HG03039 (cell line): ENCODE measurements around the gene SYT17.

Experiments used
- ATAC-seq: cut with Tn5 transposase; IDR thresholded peaks from one replicate; pipeline ENCODE4 v1.9.1; 2021; ENCODE audit warnings: mild to moderate bottlenecking, moderate library complexity; ENCODE audit not compliant: unreplicated experiment

The SYT17 gene

DNA sequence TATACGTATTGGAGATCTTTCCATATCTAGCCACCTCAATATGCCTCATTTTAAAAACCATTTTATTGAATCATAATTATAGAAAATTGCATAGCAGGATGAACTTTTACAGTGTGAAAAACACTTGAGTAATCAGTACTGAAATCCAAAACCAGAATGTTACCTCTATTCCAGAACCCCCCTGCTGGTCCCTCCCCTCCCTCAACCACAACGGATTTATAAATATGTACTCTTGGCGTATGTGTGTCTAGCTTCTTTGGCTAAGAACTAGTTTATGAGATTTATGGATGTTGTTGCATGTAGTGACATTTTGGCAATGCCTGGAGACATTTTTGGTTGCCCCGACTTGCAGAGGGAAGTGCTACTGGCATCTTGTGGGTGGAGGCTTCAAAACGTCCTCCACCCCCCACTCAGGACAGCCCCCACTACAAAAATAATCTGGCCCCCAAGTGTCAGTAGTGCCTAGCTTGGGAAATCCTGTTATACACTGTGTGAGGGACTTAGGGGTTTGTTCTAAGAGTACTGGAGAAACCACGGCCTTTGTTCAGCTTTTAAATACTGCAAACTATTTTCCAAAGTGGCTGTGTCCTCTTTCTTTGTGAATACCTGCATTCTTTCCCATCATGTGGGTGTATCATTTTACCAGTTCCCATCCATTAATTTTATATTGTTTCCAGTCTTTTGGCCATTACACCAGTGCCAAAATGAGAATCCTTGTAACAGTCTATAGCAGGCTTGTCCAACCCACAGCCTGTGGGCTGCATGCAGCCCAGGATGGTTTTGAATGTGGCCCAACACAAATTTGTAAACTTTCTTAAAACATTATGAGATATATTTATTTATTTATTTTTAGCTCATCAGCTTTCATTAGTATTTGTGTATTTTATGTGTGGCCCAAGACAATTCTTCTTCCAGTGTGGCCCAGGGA, 30.6 kb upstream of the SYT17 start:
- ATAC-seq: no peak

DNA sequence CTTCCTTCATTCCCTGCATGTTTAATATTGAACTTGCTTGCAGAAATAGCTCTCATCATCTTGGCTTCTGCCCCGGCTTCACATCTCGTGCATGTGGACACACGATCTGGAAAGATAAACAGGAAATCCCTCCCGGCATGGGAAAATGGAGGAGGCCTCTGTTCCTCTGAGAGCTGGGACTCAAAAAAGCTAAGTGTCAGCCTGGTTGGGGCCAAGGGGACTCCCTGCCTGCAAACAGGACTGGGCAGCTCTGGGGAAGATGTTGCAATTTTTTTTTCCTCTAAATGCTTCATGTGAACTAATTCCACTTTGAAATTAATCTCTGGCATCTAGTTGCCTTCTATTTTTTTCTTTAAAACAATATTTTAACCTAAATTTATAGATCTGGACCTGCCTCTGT, 29.4 kb upstream of the SYT17 start:
- ATAC-seq: no peak

DNA sequence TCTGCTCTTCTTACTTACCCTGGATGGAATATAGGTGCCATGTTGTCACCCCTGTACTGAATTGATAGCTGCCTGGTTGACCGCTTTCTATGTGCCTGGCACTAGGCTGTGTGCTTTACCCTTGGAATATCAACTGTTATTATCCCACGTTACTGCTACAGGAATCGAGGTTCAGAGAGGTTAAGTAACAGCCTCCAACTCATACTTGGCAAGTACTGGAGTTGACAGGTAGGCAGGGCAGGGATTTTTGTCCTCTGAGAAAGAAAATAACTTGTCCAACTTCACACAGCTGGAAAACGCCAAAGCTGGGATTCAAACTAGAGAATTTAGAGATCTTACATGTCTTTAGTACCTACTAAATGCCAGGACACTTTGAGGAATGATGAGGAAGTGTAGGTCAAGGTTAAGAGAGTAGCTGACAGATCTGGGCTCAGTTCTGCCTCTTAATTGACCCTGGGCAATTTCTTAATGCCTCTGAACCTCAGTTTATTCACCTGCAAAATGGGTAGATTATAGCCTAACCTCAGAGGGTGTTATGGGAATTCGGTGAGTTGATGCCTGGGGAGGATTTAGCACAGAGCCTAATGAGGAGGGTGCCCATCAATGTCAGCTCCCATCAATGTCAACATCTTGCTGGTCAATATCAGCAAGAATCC, 28.5 kb upstream of the SYT17 start:
- ATAC-seq: no peak

DNA sequence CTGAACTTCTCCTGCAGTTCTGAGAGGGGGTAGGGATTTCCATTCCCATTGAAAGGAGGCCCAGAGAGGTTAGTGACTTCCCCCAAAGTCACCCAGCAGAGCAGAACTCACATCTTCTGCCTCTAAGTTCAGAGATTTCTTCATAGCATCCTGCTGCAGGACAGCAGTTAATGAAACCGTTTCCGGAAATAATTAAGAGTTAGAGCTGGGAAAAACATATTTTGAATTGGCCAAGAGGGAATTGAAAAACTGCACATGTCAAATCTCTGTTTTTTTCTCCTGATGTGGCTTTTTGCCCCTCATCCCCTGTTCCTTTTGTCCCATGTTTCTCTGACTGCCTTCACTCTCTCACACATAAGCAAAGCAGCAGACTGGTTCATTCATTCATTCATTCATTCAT, 27.6 kb upstream of the SYT17 start:
- no peak for ATAC-seq

DNA sequence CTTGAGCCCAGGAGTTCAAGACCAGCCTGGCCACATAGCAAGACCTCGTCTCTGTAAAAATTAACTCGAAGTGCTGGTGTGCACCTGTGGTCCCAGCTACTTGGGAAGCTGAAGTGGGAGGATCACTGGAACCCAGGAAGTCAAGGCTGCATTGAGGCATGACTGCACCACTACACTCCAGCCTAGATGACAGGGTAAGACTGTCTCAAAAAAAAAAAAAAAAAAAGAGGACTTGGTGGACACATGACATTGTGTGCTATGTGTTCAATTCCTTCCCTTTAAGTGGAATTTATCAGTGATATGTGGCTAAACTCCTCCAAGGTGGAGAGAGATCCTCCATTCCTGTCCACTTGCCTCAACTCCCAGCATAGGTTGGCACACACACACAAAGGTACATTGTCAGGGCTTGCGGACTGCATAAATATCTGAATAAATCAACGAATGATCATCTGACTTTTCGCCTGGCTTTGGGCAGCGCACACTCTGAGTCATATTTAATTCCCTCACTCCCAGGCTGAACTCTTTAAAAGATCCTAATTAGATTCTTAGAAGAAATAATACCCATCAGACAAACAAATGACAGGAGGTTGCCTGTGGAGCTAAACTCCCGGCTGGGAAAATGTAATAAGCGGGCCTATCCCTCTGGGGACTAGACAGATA, 25.0 kb upstream of the SYT17 start:
- ATAC-seq: no peak

DNA sequence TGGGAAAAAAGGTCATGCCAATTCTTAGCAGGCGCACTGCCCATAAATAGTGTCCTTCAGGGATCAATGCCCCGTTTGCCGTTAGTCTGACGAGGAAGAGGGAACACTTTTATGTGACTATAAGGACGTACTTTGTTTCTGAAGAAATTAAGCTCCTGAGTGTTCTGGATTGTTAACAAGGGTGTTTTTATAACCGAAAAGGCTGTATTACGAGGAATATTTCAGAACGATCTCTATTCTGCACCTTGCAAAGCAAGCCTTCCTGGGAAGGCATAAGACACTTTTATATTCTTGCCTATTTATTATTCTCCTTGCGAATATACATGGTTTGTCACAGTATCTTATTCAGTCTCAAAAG, 24.5 kb upstream of the SYT17 start:
- no peak for ATAC-seq

DNA sequence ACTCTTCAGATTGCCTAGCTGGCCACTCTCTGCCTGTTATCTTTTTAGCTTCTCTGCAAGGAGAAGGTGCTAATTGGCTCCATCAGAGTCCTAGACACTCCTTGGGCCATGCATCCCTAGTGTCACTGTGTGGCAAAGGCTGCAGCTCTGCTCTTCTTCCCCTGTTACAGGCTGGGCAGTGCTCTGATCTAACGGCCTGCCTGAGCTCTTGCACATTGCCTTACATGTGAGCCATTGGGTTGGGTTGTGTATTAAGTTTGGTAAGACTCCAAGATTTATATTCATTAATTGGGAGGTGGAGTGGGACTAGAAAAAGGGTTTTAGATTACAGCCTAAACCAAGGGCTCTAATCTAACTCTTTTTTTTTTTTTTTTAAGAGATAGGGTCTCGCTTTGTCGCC, 23.0 kb upstream of the SYT17 start:
- no peak for ATAC-seq

DNA sequence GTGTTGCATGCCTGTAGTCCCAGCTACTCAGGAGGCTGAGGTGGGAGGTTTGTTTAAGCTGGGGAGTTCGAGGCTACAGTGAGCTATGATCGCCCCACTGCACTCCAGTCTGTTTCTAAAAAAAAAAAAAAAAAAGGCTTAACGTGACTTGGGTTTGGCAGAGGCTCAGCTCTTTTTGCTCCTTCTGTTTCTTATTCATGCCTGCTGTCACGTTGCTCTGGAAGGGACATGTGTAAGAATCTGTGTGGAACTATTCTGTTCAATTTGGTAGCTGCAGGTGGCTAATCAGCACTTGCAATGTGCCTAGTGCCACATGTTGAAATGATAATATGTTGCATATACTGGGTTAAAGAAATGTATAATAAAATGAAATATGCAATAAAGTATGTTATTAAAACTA, 20.9 kb upstream of the SYT17 start:
- no peak for ATAC-seq

DNA sequence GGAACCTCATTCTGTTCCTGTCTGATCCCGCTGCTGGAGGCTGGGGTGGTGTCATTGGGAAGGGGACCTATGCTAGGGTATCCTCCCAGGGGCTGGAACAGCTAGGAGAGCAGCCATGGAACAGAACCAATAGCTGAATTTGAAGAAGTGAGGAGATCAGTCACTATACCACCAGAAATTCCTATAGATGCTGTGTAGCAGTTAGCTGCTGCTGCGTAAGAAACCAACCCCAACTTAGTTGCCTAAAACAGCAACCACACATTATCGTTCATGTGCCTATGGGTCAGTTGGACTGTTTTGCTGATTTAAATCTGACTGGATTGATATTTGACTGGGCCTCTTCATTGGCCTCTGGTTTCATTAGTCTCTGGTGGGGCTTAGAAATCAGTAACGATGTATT, 20.4 kb upstream of the SYT17 start:
- no peak for ATAC-seq

DNA sequence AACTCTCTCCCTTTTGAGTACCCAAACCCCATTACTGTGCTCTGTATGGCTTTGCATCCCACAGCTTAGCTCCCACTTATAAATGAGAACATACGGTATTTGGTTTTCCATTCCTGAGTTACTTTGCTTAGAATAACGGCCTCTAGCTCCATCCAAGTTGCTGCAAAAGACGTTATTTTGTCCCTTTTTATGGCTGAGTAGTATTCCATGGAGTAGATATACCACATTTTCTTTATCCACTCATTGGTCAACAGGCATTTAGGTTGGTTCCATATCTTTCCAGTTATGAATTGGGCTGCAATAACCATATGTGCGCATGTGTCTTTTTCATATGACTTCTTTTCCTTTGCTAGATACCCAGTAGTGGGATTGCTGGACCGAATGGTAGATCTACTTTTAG, 19.9 kb upstream of the SYT17 start:
- no peak for ATAC-seq

DNA sequence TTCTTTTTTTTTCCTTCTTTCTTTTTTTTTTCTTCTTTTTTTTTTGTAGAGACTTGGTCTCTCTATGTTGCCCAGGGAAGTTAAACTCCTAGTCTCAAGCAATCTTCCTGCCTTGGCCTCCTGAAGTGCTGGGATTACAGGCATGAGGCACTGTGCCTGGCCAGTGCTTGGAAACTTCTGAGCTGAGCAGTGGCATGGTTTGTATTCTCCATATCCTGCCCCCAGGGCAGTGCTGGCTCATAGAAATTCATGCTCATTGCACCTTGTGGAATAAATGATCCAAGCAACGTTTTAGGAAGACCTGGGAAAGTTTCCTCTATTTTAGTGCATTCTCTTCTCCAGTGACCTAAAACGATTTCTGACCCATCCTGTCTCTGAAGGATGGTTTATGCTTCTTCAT, 16.7 kb upstream of the SYT17 start:
- ATAC-seq: no peak

DNA sequence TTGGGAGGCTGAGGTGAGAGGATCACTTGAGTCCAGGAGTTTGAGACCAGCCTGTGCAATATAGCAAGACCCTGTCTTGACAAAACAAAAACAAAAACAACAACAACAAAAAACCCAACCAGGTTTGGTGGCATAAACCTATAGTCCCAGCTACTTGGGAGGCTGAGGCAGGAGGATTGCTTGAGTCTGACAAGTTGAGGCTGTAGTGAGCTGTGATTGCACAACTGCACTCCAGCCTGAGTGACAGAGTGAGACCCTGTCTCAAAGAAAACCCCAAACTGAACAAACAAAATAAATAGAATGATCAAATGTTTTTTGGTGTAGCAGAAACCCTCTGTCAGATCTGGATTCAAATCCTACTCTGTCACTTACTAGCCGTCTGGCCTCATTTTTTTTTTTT, 16.0 kb upstream of the SYT17 start:
- ATAC-seq: no peak

DNA sequence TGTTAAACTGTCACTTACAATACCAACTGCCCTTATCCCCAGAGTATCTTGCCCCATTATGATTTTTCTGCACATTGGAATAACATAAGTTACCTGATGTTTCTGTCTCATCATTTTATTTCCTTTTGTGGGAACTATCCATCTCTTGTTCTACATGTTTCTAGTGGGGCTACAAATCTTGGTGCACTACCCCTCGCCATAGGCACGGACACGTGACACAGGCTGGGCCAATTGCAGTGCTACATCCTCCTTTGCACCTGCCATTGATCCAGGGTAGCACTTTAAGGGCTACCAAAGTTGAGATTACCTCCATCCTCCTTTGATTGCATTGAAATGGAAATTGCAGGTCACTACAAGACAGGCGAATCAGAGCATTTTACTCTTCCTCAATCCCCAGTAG, 14.2 kb upstream of the SYT17 start:
- no peak for ATAC-seq

DNA sequence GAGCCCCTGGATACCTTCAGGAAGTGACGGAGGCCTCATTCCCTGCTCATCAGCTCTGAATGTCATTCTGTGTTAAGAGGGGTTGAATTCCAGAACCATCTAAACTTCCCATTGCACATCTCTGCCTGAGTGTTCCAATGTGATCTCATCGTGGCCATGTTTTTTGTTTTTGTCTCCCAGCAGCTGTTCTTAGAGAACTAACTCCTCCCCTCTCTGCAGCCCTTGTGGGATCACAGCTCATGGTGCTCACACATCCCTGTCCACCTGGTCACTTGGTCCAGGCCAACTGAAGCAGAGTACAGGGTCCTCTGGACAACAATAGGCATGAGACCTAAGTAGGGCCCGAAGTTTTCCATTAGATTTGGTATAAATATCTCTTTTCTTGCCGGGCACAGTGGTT, 6.0 kb upstream of the SYT17 start:
- ATAC-seq: no peak

DNA sequence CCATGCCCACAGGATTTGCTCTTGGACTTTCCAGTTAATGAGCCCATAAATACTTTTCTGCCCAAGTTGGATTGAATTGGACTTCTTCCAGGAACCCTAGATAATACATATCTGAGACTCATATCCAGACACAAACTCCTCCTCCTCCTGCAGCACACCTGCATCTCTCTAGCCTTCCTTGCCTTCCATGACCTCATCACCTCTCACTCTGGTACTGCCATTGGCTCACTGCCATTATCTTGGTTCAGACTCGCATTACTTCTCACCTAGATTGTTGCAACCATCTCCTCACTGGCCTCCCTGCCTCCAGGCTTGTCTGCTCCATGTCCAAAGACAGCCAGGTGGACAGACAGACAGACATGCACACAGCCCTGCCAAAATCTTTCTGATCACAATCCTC, 4.8 kb upstream of the SYT17 start:
- ATAC-seq: no peak

DNA sequence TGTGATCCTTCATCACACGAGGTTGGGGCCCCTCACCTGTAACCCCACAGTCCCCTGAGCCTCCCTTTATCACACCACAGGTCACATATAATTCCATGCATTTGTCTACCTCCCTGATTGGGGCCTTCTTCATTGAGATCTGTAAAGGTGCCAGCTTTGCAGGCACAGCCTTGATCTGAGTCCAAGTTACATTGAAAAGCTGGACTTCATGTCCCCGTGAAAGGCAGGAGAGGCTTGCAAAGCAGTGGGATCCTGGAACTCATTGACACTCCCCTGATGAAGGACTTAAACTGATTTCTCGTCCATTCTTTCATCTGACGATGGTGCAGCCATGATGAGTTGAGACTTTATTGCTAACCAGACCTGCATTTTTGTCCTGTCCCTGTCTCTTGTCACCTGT, 3.8 kb upstream of the SYT17 start:
- ATAC-seq: no peak

DNA sequence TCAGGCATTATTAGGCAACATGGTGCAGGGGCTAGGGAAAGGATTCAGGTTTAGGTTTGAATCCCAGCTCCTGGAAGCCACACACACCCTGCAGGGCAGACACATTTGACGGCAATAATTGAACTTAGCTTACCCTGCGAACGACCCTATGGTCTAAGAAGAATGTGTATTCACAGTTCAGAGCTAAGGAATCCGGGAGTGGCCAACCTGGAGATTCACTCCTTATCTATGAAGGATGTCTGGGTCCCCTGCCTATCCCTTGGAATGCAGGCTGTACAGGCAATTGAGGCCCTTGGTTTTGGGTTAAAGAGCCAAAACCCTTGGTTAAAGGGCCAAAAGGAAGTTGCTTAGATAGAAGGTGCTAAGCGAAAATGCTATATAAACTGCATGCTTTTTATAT, 2.9 kb upstream of the SYT17 start:
- no peak for ATAC-seq

DNA sequence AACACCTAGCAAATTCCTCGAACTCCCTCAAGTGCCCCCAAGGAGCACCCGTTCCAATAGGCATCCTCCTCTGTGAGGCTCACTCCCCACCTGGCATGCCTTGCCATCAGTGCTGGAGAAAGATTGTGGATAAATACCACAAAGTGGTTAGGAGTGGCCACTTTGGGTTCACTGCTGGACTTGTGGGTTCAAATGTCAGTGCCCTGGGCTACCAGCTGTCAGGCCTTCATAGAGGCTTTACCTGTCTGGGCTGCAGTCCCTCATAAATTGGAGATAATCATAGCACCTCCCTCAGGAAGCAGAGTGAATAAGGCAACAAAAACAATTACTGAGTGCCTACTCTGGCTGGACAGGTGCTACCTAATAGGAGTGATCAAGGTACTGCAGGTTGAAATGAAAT, 1.5 kb upstream of the SYT17 start:
- no peak for ATAC-seq

DNA sequence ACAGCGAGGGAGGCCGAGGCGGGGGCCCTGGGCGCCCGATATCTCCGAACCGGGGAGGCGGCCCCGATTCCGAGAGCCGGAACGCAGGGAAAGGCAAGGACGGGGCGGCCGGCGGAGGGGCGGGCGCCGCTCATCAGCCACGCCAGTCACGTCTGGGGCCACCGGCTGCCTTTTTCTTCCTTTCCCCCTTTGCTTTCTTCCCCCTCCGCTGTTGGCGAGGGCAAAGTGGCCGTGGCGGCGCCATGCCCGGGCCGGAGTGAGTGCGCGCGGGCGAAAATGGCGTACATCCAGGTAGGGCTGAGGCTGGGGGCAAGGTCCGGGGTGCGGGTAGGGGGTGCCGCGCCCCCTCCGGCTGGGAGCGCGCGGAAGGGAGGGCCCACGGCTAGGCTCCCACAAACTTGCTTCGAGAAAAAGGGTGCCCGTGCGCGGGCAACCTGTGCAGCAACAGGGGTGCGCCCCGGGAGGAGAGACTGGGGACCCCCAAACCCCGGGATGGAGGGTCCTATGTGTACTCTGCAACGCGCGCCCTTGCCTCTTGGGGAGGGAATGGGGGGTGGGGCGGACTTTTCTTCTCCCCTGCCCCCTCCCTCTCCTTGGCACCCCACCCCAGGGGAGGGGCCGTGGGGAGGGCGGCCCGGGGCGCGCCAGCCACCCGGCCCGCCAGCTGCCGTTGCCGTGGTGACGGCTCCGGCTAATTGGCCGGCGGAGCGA, 486 bp downstream of the SYT17 start:
- ATAC-seq: no peak

DNA sequence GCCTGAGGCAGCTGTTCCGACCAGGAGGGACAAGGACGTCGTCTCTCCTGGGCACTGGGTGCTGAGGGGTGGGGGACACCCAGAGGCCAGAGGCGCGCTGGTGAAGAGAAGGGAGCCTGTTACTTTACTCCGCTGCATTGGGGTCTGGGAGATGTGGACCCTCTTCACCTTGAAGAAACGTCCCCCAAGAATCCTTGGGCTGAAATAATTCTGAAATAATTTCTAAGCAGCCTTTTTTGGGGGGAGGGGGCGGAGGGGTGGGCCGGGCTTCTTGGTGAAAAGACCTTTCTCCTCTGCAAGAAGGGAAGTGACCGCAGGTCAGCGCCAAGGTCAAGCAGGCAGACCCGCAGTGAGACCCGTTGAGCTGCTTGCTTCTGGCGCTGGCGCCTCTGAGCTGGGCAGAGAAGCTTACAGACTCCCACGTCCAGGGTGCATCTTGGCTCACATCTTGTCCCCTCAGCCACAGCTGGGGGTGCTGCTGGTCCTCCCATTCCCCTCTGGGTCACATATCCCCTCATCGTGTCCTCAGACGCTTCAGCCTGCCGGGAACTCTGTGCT, 1.1 kb downstream of the SYT17 start:
- no peak for ATAC-seq

DNA sequence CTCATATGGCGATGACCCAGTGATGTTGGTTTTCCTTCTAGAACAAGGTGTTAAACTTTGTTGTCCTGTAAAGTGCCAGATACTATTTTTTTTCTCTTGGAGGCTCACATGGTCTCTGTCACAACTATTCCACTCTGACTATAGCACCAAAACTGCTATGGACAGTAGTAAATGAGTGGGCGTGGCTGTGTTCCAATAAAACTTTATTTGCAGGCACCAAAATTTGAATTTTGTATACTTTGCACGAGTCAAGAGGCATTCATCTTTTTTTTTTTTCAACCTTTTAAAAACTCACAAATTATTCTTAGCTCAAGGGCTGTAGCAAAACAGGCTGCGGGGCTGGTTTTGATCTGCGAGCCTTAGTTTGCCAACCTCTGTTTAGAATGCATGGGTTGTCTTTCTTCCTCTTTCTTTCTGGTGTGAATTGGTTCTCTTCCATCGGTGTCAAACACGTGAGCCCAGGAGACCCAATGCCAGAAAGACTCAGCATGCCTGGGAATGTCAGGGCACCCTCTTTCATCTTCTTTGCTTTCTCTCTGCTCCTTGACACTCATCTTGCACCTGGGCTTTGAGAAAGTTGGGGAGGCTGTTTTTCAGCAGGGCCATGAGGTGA, 2.1 kb downstream of the SYT17 start:
- ATAC-seq: no peak
